Vagina (tissue), 2 donors: ENCODE data around the gene ABTB2.

Experiments used
- POLR2A ChIP-seq, 2 donors: fragments of 450-650 bp; IDR thresholded peaks; one replicate each; pipeline ENCODE4 v1.6.1; 2017; ENCODE audit warnings: antibody characterized with exemption in 2 of 2, mild to moderate bottlenecking in 2 of 2, moderate library complexity in 2 of 2
- POLR2AphosphoS5 ChIP-seq, 2 donors: sonication (generic); formaldehyde crosslinking; IDR thresholded peaks; one replicate each; pipeline ENCODE4 v1.9.0; 2017; ENCODE audit warnings: antibody characterized with exemption in 2 of 2, mild to moderate bottlenecking in 2 of 2, low read depth in 1 of 2; ENCODE audit not compliant: insufficient read depth in 1 of 2

DNA sequence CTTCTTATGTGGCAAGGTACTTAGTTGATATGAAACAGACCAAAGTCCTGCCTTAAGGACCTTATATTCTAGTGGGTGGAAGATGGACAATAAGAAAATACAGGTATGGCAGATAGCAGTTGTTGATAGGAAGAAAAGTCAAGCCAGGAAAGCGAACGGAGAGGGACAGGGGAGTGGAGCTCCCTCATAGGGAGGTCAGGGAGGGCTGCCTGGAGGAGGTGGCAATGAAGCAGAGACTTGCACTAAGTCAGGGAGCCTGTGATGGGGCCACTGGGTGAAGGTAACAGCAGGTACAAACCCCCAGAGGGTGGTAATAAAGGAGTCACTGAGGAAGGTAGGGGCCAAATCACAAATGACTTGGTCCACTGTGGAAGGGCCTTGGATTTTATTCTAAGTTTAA is 65.3 kb downstream of the ABTB2 start:
- no peak for TF ChIP-seq POLR2AphosphoS5 (IDR thresholded peaks at IDR 0.05; ENCODE audit: insufficient read depth in 1 of 2, low read depth in 1 of 2)
- TF ChIP-seq POLR2A (IDR thresholded peaks at IDR 0.05): no peak
